Measurements from ENCODE around the gene CCR6. TPM values are rescaled to one million over a fixed set of nuclear protein-coding genes. Genes with fewer than 3 reads are reported as not detected.
A peak's percentile ranks its signal among the peaks of the same experiment; 100 is the strongest.

Gene CCR6
- total RNA-seq: 1 to 10 TPM in 1 of 4 donors, under 1 TPM in 2, not detected in 1; 0.23 to 2.4 (median 0.57) TPM

GRCh38 chr6:167122827-167123657 is at the start of gene CCR6:
Gene CCR6 (plus strand): TSS chr6:167123096. CDS start chr6:167136135, 13,039 bp downstream.
- Histone ChIP-seq H3K27ac (peak within 1 kb of the TSS in 2 of 4 donors; percentile 17 to 52), H3K4me3 (peak within 1 kb of the TSS in 1 of 4 donors; percentile 12), H3K9me3 (no peaks in the 10 kb centered on the region), H3K4me1 (no peaks in the 10 kb centered on the region), H3K27me3 (peaks cover 0 to 17% (median 0%) of the 10 kb centered on the region in 4 donors), H3K36me3 (no peaks in the 10 kb centered on the region)
- WGBS, 2 donors: 56% methylated on average over 8 of the region's 8 CpGs
- TF ChIP-seq POLR2A (IDR thresholded peaks at IDR 0.05): no peak
- TF ChIP-seq CTCF (IDR thresholded peaks at IDR 0.05): no peak
- intact Hi-C loops (cut with DNase I): no loop called here
- no peak for DNase-seq

- H3K4me3 ChIP-seq: no peak overlapping the region
- no peaks in the 10 kb centered on the region for H3K36me3 ChIP-seq
- H3K4me1 ChIP-seq: no peaks in the 10 kb centered on the region
- H3K27me3 ChIP-seq: no peaks in the 10 kb centered on the region
- no peak for TF ChIP-seq POLR2A (IDR thresholded peaks at IDR 0.05)
- no peak for TF ChIP-seq CTCF (IDR thresholded peaks at IDR 0.05)
- intact Hi-C loops (cut with DNase I): no loop called here
- peaks cover 0 to 10% (median 0%) of the 10 kb centered on the region in 3 donors for H3K9me3 ChIP-seq
- no peak for DNase-seq
- no peak overlapping the region for H3K27ac ChIP-seq
These were observed 49.1 kb upstream of the CCR6 start for GRCh38 chr6:167073679-167074274.

- no peak for DNase-seq
- Histone ChIP-seq H3K4me3 (no peak overlapping the region), H3K27ac (no peak overlapping the region), H3K9me3 (peaks cover 0 to 10% (median 0%) of the 10 kb centered on the region in 3 donors), H3K27me3 (no peaks in the 10 kb centered on the region), H3K4me1 (no peaks in the 10 kb centered on the region), H3K36me3 (no peaks in the 10 kb centered on the region)
- TF ChIP-seq POLR2A (IDR thresholded peaks at IDR 0.05) (no peak), CTCF (IDR thresholded peaks at IDR 0.05) (no peak)
- intact Hi-C loops (cut with DNase I): no loop called here
- WGBS, 2 donors: 60 to 69% methylated on average over 12 to 15 of the region's 15 CpGs
These were observed 45.5 kb upstream of the CCR6 start for GRCh38 chr6:167077241-167077932.

- Histone ChIP-seq H3K4me1 (no peaks in the 10 kb centered on the region), H3K27ac (no peak overlapping the region), H3K9me3 (peaks cover 0 to under 1% (median 0%) of the 10 kb centered on the region in 3 donors), H3K36me3 (no peaks in the 10 kb centered on the region), H3K4me3 (no peak overlapping the region), H3K27me3 (no peaks in the 10 kb centered on the region)
- 68 to 82% methylated on average over 3 to 7 of the region's 8 CpGs for WGBS, 2 donors
- DNase-seq: no peak
- no peak for TF ChIP-seq POLR2A (IDR thresholded peaks at IDR 0.05)
- no peak for TF ChIP-seq CTCF (IDR thresholded peaks at IDR 0.05)
- intact Hi-C loops (cut with DNase I): no loop called here
These were observed 44.2 kb upstream of the CCR6 start for GRCh38 chr6:167078745-167079144.

GRCh38 chr6:167079853-167080297 is 43.0 kb upstream of the CCR6 start:
- intact Hi-C loops (cut with DNase I): no loop called here
- Histone ChIP-seq H3K36me3 (no peaks in the 10 kb centered on the region), H3K4me3 (no peak overlapping the region), H3K27me3 (no peaks in the 10 kb centered on the region), H3K4me1 (no peaks in the 10 kb centered on the region), H3K27ac (no peak overlapping the region), H3K9me3 (no peaks in the 10 kb centered on the region)
- no peak for DNase-seq
- 61 to 86% methylated on average over 3 to 6 of the region's 11 CpGs for WGBS, 2 donors
- TF ChIP-seq POLR2A (IDR thresholded peaks at IDR 0.05) (no peak), CTCF (IDR thresholded peaks at IDR 0.05) (peak in 2 of 6 experiments; percentile 22 to 38)
